Endothelial cell of umbilical vein (primary cell): ENCODE results near the gene CPLANE2. TPM values are rescaled to one million over a fixed set of nuclear protein-coding genes. Genes with fewer than 3 reads are reported as not detected.

Experiments used
- BruUV-seq: library from RNA; stranded (reverse); fragments of 400-500 nt; replicated peaks from 2 replicates; lab custom pipeline; 2021; lab: Mats Ljungman, UMichigan
- CTCF ChIA-PET: fragments of 300-600, 350-600 bp; sonication (Branson Sonifier 250); formaldehyde crosslinking; loops from one replicate; lab custom pipeline; 2021; ENCODE audit warnings: antibody characterized with exemption, inconsistent platforms; lab: Charles Lee
- POLR2A ChIA-PET: fragments of 300-600, 350-600 bp; sonication (Branson Sonifier 250); formaldehyde crosslinking; loops from one replicate; lab custom pipeline; 2021; ENCODE audit warnings: antibody characterized with exemption, inconsistent platforms; lab: Charles Lee
- DNase-seq: peaks from one replicate; pipeline ENCODE4 v3.0.0-alpha.2; 2011; ENCODE audit warnings: low read depth, low spot score
- FAIRE-seq: peaks from 2 replicates; lab custom pipeline; 2011; peaks lifted over from hg19 to GRCh38; lab: Jason Lieb, UNC
- H2AFZ ChIP-seq: 2 replicates; pipeline ENCODE4 v1.6.0; 2012; ENCODE audit warnings: low read depth, low read length, control low read depth, inconsistent platforms
- H3K27ac ChIP-seq: 2 replicates; pipeline ENCODE4 v1.5.1; 2011; ENCODE audit warnings: low read depth, mild to moderate bottlenecking, control low read depth, low read length, moderate library complexity; ENCODE audit not compliant: insufficient read depth
- H3K27me3 ChIP-seq, 2 experiments: 2 replicates each; pipeline versions ENCODE4 v1.6.0 to v1.6.1; 2011; ENCODE audit warnings: low read length in 2 of 2, mixed read lengths in 1 of 2; ENCODE audit not compliant: control insufficient read depth in 2 of 2, insufficient read depth in 2 of 2
- H3K36me3 ChIP-seq, 2 experiments: 2 replicates in 1 of 2; 3 replicates in 1 of 2; pipeline ENCODE4 v1.5.1; 2011; ENCODE audit warnings: low read length in 2 of 2, mild to moderate bottlenecking in 1 of 2, moderate library complexity in 1 of 2; ENCODE audit not compliant: control insufficient read depth in 2 of 2, insufficient read depth in 2 of 2; ENCODE audit errors: extremely low read depth in 1 of 2
- H3K4me1 ChIP-seq: 3 replicates; pipeline ENCODE4 v1.5.1; 2011; ENCODE audit warnings: mild to moderate bottlenecking, low read length; ENCODE audit not compliant: control insufficient read depth, insufficient read depth; ENCODE audit errors: extremely low read depth
- H3K4me2 ChIP-seq: 2 replicates; pipeline ENCODE4 v1.6.1; 2011; ENCODE audit warnings: low read length, control low read depth, mixed read lengths; ENCODE audit not compliant: insufficient read depth
- H3K4me3 ChIP-seq, 3 experiments: fragments of 200-600 bp in 1 of 3; sonication (generic), shearing (Covaris generic) in 1 of 3; replicated peaks in 1 of 3; 2 replicates each; pipeline ENCODE4 v1.5.1; 2011 to 2016; ENCODE audit warnings: control low read depth in 3 of 3, low read length in 3 of 3, mild to moderate bottlenecking in 2 of 3, inconsistent platforms in 1 of 3, low read depth in 1 of 3, moderate library complexity in 1 of 3; ENCODE audit not compliant: insufficient read depth in 1 of 3
- H3K79me2 ChIP-seq: 2 replicates; pipeline ENCODE4 v1.6.0; 2012; ENCODE audit warnings: low read length, inconsistent platforms; ENCODE audit not compliant: control insufficient read depth, insufficient read depth
- H3K9ac ChIP-seq: replicated peaks from 2 replicates; pipeline ENCODE3; 2011; ENCODE audit warnings: low read length, control low read depth; ENCODE audit not compliant: insufficient read depth; ENCODE audit errors: extremely low read depth
- H3K9me1 ChIP-seq: replicated peaks from 3 replicates; pipeline ENCODE4 v1.6.0; 2011; ENCODE audit warnings: mild to moderate bottlenecking, low read length; ENCODE audit not compliant: control insufficient read depth, insufficient read depth; ENCODE audit errors: extremely low read depth
- H3K9me3 ChIP-seq: replicated peaks from 2 replicates; pipeline ENCODE4 v1.5.1; 2012; ENCODE audit warnings: low read length, inconsistent platforms; ENCODE audit not compliant: control insufficient read depth, insufficient read depth
- H4K20me1 ChIP-seq: replicated peaks from 2 replicates; pipeline ENCODE3; 2011; ENCODE audit warnings: mild to moderate bottlenecking, low read length; ENCODE audit not compliant: control insufficient read depth, insufficient read depth; ENCODE audit errors: extremely low read depth
- FOS ChIP-seq: IDR thresholded peaks from 2 replicates; pipeline ENCODE4 v1.6.1; 2011; ENCODE audit warnings: mild to moderate bottlenecking, low read length, moderate library complexity, borderline replicate concordance; ENCODE audit not compliant: insufficient read depth
- JUN ChIP-seq: IDR thresholded peaks from 2 replicates; pipeline ENCODE4 v1.6.1; 2011; ENCODE audit warnings: borderline replicate concordance, low read depth; ENCODE audit not compliant: insufficient read length, insufficient read depth
- MYC ChIP-seq: IDR thresholded peaks from one replicate; pipeline ENCODE4 v1.6.1; 2011; ENCODE audit warnings: mild to moderate bottlenecking, low read depth, low read length
- POLR2A ChIP-seq: IDR thresholded peaks from 2 replicates; pipeline ENCODE4 v1.6.1; 2012; ENCODE audit warnings: low read depth, mild to moderate bottlenecking, control low read depth, low read length
- POLR2AphosphoS5 ChIP-seq: IDR thresholded peaks from 2 replicates; pipeline ENCODE4 v1.6.1; 2012; ENCODE audit warnings: low read depth, mild to moderate bottlenecking, control low read depth, low read length, moderate library complexity; ENCODE audit not compliant: insufficient read depth
- dilution Hi-C: fragments of 300-500 bp; cut with MboI; formaldehyde crosslinking; loops from one replicate; pipeline ENCODE4 v1.15.0; 2019; ENCODE audit warnings: low sequenced_read_pairs; ENCODE audit not compliant: extremely low pct_ligation_motif_present
- intact Hi-C: fragments of 100-400 bp; cut with micrococcal nuclease; formaldehyde crosslinking; loops from one replicate; pipeline ENCODE4 v1.10.0; 2022
- polyA plus RNA-seq, 4 experiments: library from polyadenylated mRNA; depleted of rRNA in 3 of 4; stranded (reverse) in 3 of 4; unstranded in 1 of 4; fragments of >200 nt; gene quantifications; 2 replicates each; pipeline versions ENCODE4 v1.2.1 to v1.2.3, GENCODE V29; 2011 to 2012; ENCODE audit warnings: missing spikeins in 1 of 4
- total RNA-seq: library from RNA; stranded (reverse); gene quantifications from 2 replicates; pipeline ENCODE4 v1.2.3, GENCODE V29; 2021
- TF ChIP-seq, protein P1 (sequence below), 2 donors: IDR thresholded peaks; 1 replicate in 1 of 2; 2 replicates in 1 of 2; pipeline ENCODE4 v1.5.1; 2011; ENCODE audit warnings: low read length in 2 of 2, mild to moderate bottlenecking in 2 of 2, moderate library complexity in 2 of 2, control low read depth in 1 of 2, inconsistent platforms in 1 of 2, low read depth in 1 of 2; ENCODE audit not compliant: insufficient read depth in 1 of 2; ENCODE audit errors: extremely low read depth in 1 of 2

The CPLANE2 gene
- total and polyA plus RNA-seq, 2 donors (not counting 3 experiments of a cell fraction or from before 2014, with no cell fraction given), result 3.9 to 4.6 TPM

- POLR2A ChIA-PET, result no interaction called here
- Histone ChIP-seq H3K27ac (no peak overlapping the region), H4K20me1 (no peaks in the 10 kb centered on the region), H3K9ac (no peak overlapping the region), H3K36me3 (no peaks in the 10 kb centered on the region), H3K27me3 (no peaks in the 10 kb centered on the region), H3K9me1 (no peaks in the 10 kb centered on the region), H3K4me2 (no peak overlapping the region), H3K4me3 (no peak overlapping the region), H3K9me3 (no peaks in the 10 kb centered on the region), H2AFZ (no peak overlapping the region), H3K4me1 (no peaks in the 10 kb centered on the region), H3K79me2 (no peaks in the 10 kb centered on the region)
- DNase-seq (no peak), FAIRE-seq (no peak)
- dilution Hi-C loops (no loop called here), intact Hi-C loops (no loop called here)
- no peak for TF ChIP-seq POLR2A
- no peak for TF ChIP-seq POLR2AphosphoS5
- TF ChIP-seq, protein P1, sequence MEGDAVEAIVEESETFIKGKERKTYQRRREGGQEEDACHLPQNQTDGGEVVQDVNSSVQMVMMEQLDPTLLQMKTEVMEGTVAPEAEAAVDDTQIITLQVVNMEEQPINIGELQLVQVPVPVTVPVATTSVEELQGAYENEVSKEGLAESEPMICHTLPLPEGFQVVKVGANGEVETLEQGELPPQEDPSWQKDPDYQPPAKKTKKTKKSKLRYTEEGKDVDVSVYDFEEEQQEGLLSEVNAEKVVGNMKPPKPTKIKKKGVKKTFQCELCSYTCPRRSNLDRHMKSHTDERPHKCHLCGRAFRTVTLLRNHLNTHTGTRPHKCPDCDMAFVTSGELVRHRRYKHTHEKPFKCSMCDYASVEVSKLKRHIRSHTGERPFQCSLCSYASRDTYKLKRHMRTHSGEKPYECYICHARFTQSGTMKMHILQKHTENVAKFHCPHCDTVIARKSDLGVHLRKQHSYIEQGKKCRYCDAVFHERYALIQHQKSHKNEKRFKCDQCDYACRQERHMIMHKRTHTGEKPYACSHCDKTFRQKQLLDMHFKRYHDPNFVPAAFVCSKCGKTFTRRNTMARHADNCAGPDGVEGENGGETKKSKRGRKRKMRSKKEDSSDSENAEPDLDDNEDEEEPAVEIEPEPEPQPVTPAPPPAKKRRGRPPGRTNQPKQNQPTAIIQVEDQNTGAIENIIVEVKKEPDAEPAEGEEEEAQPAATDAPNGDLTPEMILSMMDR (IDR thresholded peaks at IDR 0.05; ENCODE audit: extremely low read depth in 1 of 2, insufficient read depth in 1 of 2, low read depth in 1 of 2, low read length in 2 of 2), result no peak
- no peak for TF ChIP-seq FOS
- no peak for TF ChIP-seq JUN
- CTCF ChIA-PET, result interaction anchor here (16.2 kb wide), 1 partner anchor 115 kb away, joined by 353 read pairs; no protein-coding TSS in a partner anchor
- no TSS peak for BruUV-seq
Observed at GRCh38 chr1:16195518-16195905, 41.5 kb downstream of the CPLANE2 start.

DNA sequence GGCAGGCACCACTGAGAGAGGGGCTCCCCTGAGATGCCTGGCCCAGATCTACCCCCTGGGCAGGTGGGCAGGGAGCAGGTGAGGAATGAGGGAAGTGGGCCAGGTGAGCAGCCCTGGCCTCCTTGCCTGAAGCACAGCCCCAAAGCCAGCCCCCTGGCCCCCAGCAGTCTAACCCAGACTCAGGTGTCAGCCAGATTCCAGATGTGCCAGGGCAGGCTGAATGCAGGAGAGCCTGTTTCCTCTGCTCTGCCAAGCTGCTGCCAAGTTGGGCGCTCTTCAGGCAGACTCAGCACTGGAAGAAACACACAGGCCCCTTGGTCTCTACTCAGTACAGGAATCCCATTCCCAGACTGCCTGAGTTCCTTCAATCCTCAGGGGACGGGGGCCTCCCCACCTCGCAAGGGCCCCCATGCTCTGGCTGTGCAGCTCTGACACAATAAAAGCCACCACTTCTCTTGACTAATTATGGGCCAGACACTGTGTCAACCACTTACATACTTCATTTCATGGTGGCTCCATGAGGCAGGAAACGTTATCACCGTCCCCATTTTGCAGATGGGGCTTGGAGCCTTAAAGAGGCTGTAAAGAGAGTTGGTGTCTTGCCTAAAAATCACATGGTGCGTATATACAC, 45.0 kb downstream of the CPLANE2 start:
- Histone ChIP-seq H4K20me1 (no peaks in the 10 kb centered on the region), H3K4me3 (no peak overlapping the region), H3K4me1 (peaks cover 5% of the 10 kb centered on the region), H3K27ac (no peak overlapping the region), H3K4me2 (no peak overlapping the region), H3K79me2 (no peaks in the 10 kb centered on the region), H3K36me3 (no peaks in the 10 kb centered on the region), H2AFZ (no peak overlapping the region), H3K27me3 (no peaks in the 10 kb centered on the region), H3K9ac (no peak overlapping the region), H3K9me1 (no peaks in the 10 kb centered on the region), H3K9me3 (no peaks in the 10 kb centered on the region)
- DNase-seq, result no peak
- dilution Hi-C loops, result no loop called here
- intact Hi-C loops, result loop anchor here (2.0 kb wide), 1 partner anchor 171 kb away; no protein-coding TSS in a partner anchor
- CTCF ChIA-PET, result interaction anchor here (0.6 to 16.2 kb wide), 5 partner anchors 13 to 146 kb away, joined by 4 to 353 read pairs (median 9); partner anchors contain the start of gene EPHA2
- BruUV-seq, result no TSS peak
- TF ChIP-seq MYC (no peak), POLR2A (no peak), FOS (no peak), POLR2AphosphoS5 (no peak)
- no peak for FAIRE-seq
- POLR2A ChIA-PET, result no interaction called here
